ENCODE results near the gene MYBPH.

MYBPH gene

GRCh38 chr1:203150511-203151297 lies 24.9 kb downstream of the MYBPH start:
- no peak for DNase-seq
- H3K27me3 ChIP-seq (replicated peaks), result no peaks in the 10 kb centered on the region
- no peaks in the 10 kb centered on the region for H3K36me3 ChIP-seq (replicated peaks)
- no peak for TF ChIP-seq CTCF (IDR thresholded peaks at IDR 0.05; ENCODE audit: low read depth, low read length, missing control alignments)
- H3K27ac ChIP-seq, result no peak overlapping the region
- in situ Hi-C loops (cut with HindIII; ENCODE audit: low pct_ligation_motif_present, low sequenced_read_pairs), result no loop called here
- no peak overlapping the region for H3K4me3 ChIP-seq (ENCODE audit: low read depth, low read length)

GRCh38 chr1:203149188-203149840 lies 26.3 kb downstream of the MYBPH start:
- H3K4me3 ChIP-seq (ENCODE audit: low read depth, low read length), result no peak overlapping the region
- in situ Hi-C loops (cut with HindIII; ENCODE audit: low pct_ligation_motif_present, low sequenced_read_pairs), result no loop called here

GRCh38 chr1:203148579-203148978 lies 27.0 kb downstream of the MYBPH start:
- no peak for DNase-seq
- TF ChIP-seq CTCF (IDR thresholded peaks at IDR 0.05; ENCODE audit: low read depth, low read length, missing control alignments), result no peak
- no peak overlapping the region for H3K27ac ChIP-seq
- no peaks in the 10 kb centered on the region for H3K27me3 ChIP-seq (replicated peaks)
- in situ Hi-C loops (cut with HindIII; ENCODE audit: low pct_ligation_motif_present, low sequenced_read_pairs), result no loop called here
- no peaks in the 10 kb centered on the region for H3K36me3 ChIP-seq (replicated peaks)
- no peak overlapping the region for H3K4me3 ChIP-seq (ENCODE audit: low read depth, low read length)

More at GRCh38 chr1:203149188-203149840, 26.3 kb downstream of the MYBPH start:
- DNase-seq, result no peak
- Histone ChIP-seq H3K27ac (no peak overlapping the region), H3K36me3 (replicated peaks) (no peaks in the 10 kb centered on the region), H3K27me3 (replicated peaks) (no peaks in the 10 kb centered on the region)
- TF ChIP-seq CTCF (IDR thresholded peaks at IDR 0.05; ENCODE audit: low read depth, low read length, missing control alignments), result no peak

GRCh38 chr1:203148127-203148526 lies 27.5 kb downstream of the MYBPH start:
- Histone ChIP-seq H3K27me3 (replicated peaks) (no peaks in the 10 kb centered on the region), H3K27ac (no peak overlapping the region), H3K36me3 (replicated peaks) (no peaks in the 10 kb centered on the region), H3K4me3 (ENCODE audit: low read depth, low read length) (no peak overlapping the region)
- in situ Hi-C loops (cut with HindIII; ENCODE audit: low pct_ligation_motif_present, low sequenced_read_pairs), result no loop called here
- DNase-seq, result no peak
- TF ChIP-seq CTCF (IDR thresholded peaks at IDR 0.05; ENCODE audit: low read depth, low read length, missing control alignments), result peak; percentile 56

GRCh38 chr1:203147376-203147775 lies 28.2 kb downstream of the MYBPH start:
- in situ Hi-C loops (cut with HindIII; ENCODE audit: low pct_ligation_motif_present, low sequenced_read_pairs), result no loop called here
- no peak for TF ChIP-seq CTCF (IDR thresholded peaks at IDR 0.05; ENCODE audit: low read depth, low read length, missing control alignments)
- no peak overlapping the region for H3K27ac ChIP-seq
- H3K36me3 ChIP-seq (replicated peaks), result no peaks in the 10 kb centered on the region
- H3K4me3 ChIP-seq (ENCODE audit: low read depth, low read length), result no peak overlapping the region
- H3K27me3 ChIP-seq (replicated peaks), result no peaks in the 10 kb centered on the region
- DNase-seq, result no peak

Measured in brain microvascular endothelial cell (primary cell).